K562 (cell line): ENCODE results near the gene EIF2S3. TPM values are rescaled to one million over a fixed set of nuclear protein-coding genes. Genes with fewer than 3 reads are reported as not detected.

Source experiments
- ATF1 ChIP-seq, 2 experiments: fragments of 450-650 bp in 1 of 2; IDR thresholded peaks; 2 replicates each; pipeline ENCODE4 v1.6.1; 2016; ENCODE audit warnings: missing compliant biosample characterization in 1 of 2, missing genetic modification characterization in 1 of 2
- BACH1 ChIP-seq: fragments of 200-800 bp; sonication (Bioruptor generic); IDR thresholded peaks from 2 replicates; pipeline ENCODE4 v1.6.1; 2016; ENCODE audit warnings: missing genetic modification characterization, missing compliant biosample characterization
- BCLAF1 ChIP-seq, 2 experiments: fragments of 450-650 bp in 1 of 2; IDR thresholded peaks; 2 replicates each; pipeline ENCODE4 v1.6.1; 2011 to 2017; ENCODE audit warnings: low read depth in 2 of 2, antibody characterized with exemption in 1 of 2, borderline replicate concordance in 1 of 2, low read length in 1 of 2, mild to moderate bottlenecking in 1 of 2, mixed read lengths in 1 of 2; ENCODE audit not compliant: control insufficient read depth in 1 of 2
- CAMTA2 ChIP-seq: fragments of 250-450 bp; sonication (Bioruptor Pico); conservative IDR thresholded peaks from 2 replicates; pipeline ENCODE4 v1.5.1; 2022
- CHD1 ChIP-seq: fragments of 200-600 bp; sonication (generic); IDR thresholded peaks from one replicate; pipeline ENCODE4 v1.6.1; 2012; ENCODE audit warnings: mild to moderate bottlenecking, moderate library complexity, low read length, inconsistent platforms
- CLOCK ChIP-seq: fragments of 250-450 bp; sonication (Bioruptor Pico); IDR thresholded peaks from 2 replicates; pipeline ENCODE4 v1.4.0; 2020; ENCODE audit warnings: mild to moderate bottlenecking, moderate library complexity, borderline replicate concordance
- FOXP1 ChIP-seq: sonication (generic); formaldehyde crosslinking; IDR thresholded peaks from 2 replicates; pipeline ENCODE4 v1.8.0; 2022; ENCODE audit warnings: mild to moderate bottlenecking, missing genetic modification reagents
- HCFC1 ChIP-seq: IDR thresholded peaks from 2 replicates; pipeline ENCODE4 v1.6.1; 2012; ENCODE audit warnings: low read depth, low read length, improper control_type of control experiment
- HDGF ChIP-seq: fragments of 450-650 bp; IDR thresholded peaks from 2 replicates; pipeline ENCODE4 v1.6.1; 2016
- MXD1 ChIP-seq: fragments of 250-450 bp; sonication (Bioruptor Pico); IDR thresholded peaks from 2 replicates; pipeline ENCODE4 v1.8.0; 2021; ENCODE audit warnings: borderline replicate concordance, mild to moderate bottlenecking, moderate library complexity; ENCODE audit not compliant: poor library complexity, severe bottlenecking
- PCBP2 ChIP-seq: fragments of 200-400 bp; formaldehyde crosslinking; IDR thresholded peaks from 2 replicates; pipeline ENCODE4 v1.6.1; 2018; ENCODE audit warnings: low read length, low read depth, mild to moderate bottlenecking, moderate library complexity; ENCODE audit not compliant: poor library complexity, severe bottlenecking
- PURB ChIP-seq: sonication (generic); formaldehyde crosslinking; IDR thresholded peaks from 2 replicates; pipeline ENCODE4 v1.9.0; 2021; ENCODE audit warnings: low read depth, mild to moderate bottlenecking, missing genetic modification reagents
- SAFB2 ChIP-seq: fragments of 200-400 bp; formaldehyde crosslinking; IDR thresholded peaks from 2 replicates; pipeline ENCODE4 v1.6.1; 2018; ENCODE audit warnings: borderline replicate concordance, low read length, low read depth, moderate library complexity; ENCODE audit not compliant: severe bottlenecking
- TFAM ChIP-seq: fragments of 250-450 bp; sonication (Bioruptor Pico); conservative IDR thresholded peaks from 2 replicates; pipeline ENCODE4 v1.5.0; 2021; ENCODE audit warnings: mild to moderate bottlenecking, moderate library complexity
- YBX1 ChIP-seq: fragments of 450-650 bp; IDR thresholded peaks from 2 replicates; pipeline ENCODE4 v1.7.1; 2016; ENCODE audit warnings: mild to moderate bottlenecking
- YY1 ChIP-seq, 3 experiments: IDR thresholded peaks; 2 replicates each; pipeline ENCODE4 v1.6.1; 2011; ENCODE audit warnings: low read length in 2 of 3, mild to moderate bottlenecking in 2 of 3, moderate library complexity in 2 of 3, borderline replicate concordance in 1 of 3, control low read depth in 1 of 3, low read depth in 1 of 3; ENCODE audit not compliant: insufficient read depth in 3 of 3, insufficient replicate concordance in 2 of 3, control insufficient read depth in 1 of 3, insufficient read length in 1 of 3; ENCODE audit errors: extremely low read depth in 1 of 3
- ZNF174 ChIP-seq: fragments of 250-450 bp; sonication (Bioruptor Pico); IDR thresholded peaks from 2 replicates; pipeline ENCODE4 v1.4.0; 2020; ENCODE audit warnings: mild to moderate bottlenecking
- ZNF561 ChIP-seq: fragments of 450-650 bp; formaldehyde crosslinking; conservative IDR thresholded peaks from 2 replicates; pipeline ENCODE4 v1.4.0; 2020; ENCODE audit warnings: mild to moderate bottlenecking, moderate library complexity
- ZNF696 ChIP-seq: fragments of 250-450 bp; sonication (Bioruptor Pico); conservative IDR thresholded peaks from 2 replicates; pipeline ENCODE4 v1.4.0; 2020; ENCODE audit warnings: mild to moderate bottlenecking, moderate library complexity
- polyA plus RNA-seq, 8 experiments: library from polyadenylated mRNA; depleted of rRNA in 4 of 8; stranded (reverse) in 5 of 8; unstranded in 3 of 8; fragments of >200 nt; fragmentation: Nextera tagmentation in 2 of 8; fragmentation: Illumina TruSeq in 1 of 8; extraction: Ambion mirVana in 2 of 8; extraction: Trizol in 1 of 8; gene quantifications; 2 replicates each; pipeline versions ENCODE4 v1.2.1 to v1.2.3, GENCODE V29; 2011 to 2014; ENCODE audit warnings: inconsistent platforms in 1 of 8, missing spikeins in 1 of 8
- total RNA-seq, 7 experiments: library from RNA; depleted of rRNA in 6 of 7; stranded (reverse); fragments of >200 nt in 6 of 7; fragmentation: Illumina TruSeq in 2 of 7; extraction: Trizol in 2 of 7; gene quantifications; 2 replicates each; pipeline versions ENCODE4 v1.2.1 to v1.2.3, GENCODE V29; 2011 to 2021; ENCODE audit warnings: low replicate concordance in 1 of 7

Gene EIF2S3
- total and polyA plus RNA-seq, 9 of the 15 experiments (the other 6 are each of a cell fraction or from before 2014, with no cell fraction given) = 148 to 439 (median 275) TPM

GRCh38 chrX:24054182-24055042 is at the start of gene EIF2S3 (continued):
- TF ChIP-seq BCLAF1 (IDR thresholded peaks at IDR 0.05; ENCODE audit: borderline replicate concordance in 1 of 2, control insufficient read depth in 1 of 2, low read depth in 2 of 2, low read length in 1 of 2) (no peak; a peak in 1 of 4 replicates), PURB (no peak), MXD1 (CRISPR knock-in tag) (no peak), TFAM (CRISPR knock-in tag) (no peak), YBX1 (no peak), CAMTA2 (no peak), ATF1 (CRISPR knock-in tag; IDR thresholded peaks at IDR 0.05) (no peak), ATF1 (tag; IDR thresholded peaks at IDR 0.05) (peak; percentile 93), BACH1 (tag) (no peak), SAFB2 (no peak), FOXP1 (CRISPR knock-in tag) (peak; percentile 72; the same call in 1 of the 2 replicates), CLOCK (CRISPR knock-in tag) (no peak), CHD1 (no peak), ZNF696 (CRISPR knock-in tag) (no peak), YY1 (IDR thresholded peaks at IDR 0.05; ENCODE audit: borderline replicate concordance in 1 of 3, control insufficient read depth in 1 of 3, extremely low read depth in 1 of 3, insufficient read depth in 3 of 3, insufficient read length in 1 of 3, insufficient replicate concordance in 2 of 3, low read depth in 1 of 3, low read length in 2 of 3) (peak; percentile 54 to 93 (median 90)), PCBP2 (no peak), ZNF561 (CRISPR knock-in tag) (no peak), ZNF174 (CRISPR knock-in tag) (no peak), HCFC1 (peak; percentile 58; the same call in 1 of the 2 replicates), HDGF (no peak)
